Measurements from ENCODE around the gene MAP1A. TPM values are rescaled to one million over a fixed set of nuclear protein-coding genes. Genes with fewer than 3 reads are reported as not detected.

The MAP1A gene
- 0.45 to 0.74 TPM (median 0.64 TPM) in 5 replicates for total RNA-seq (2022; extraction: Qiagen RNA extraction)

DNA sequence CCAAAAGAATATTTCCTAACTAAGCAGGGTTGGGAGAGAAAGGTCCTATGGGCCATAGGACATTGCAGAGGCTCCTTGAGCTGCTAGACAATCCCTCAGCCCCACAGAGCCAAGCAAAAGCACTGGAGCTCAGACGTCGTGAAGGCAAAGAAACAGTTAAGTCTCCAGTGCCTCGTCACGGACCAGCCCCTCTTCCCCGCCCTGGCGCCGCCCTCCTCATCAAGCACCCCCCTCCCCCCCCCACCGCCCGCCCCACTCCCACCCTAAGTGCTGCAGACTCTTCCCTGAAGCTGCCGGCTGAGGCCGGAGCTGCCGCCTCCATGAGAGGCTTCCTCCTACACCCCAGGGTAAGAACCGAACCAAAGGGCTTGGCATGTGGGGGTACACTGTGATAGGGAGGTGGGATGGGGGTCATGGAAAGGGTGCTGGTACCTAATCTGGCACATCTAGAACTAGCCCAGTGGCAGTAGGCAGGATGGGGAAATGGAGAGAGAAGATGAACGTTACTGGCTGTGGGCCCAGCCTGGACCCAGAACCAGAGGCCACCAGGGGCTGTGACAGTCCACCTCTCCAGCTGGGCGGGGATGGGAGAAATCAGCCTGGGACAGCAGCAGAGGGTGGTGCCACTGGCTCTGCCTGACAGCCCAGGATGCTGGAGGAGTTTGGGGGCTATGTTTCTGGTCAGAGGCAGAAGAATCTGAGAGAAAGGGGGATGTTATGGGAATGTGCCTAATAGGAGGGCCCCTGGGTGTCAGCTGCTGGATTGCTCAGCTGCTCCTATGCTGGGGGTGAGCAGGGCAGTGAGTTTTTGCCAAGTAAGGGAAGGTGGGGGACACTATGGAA lies at the start of gene MAP1A:
MAP1A (plus strand) TSS at position 255 of the 843 bp plus-strand sequence. CDS start 3,866 bp downstream, outside the sequence.

DNA sequence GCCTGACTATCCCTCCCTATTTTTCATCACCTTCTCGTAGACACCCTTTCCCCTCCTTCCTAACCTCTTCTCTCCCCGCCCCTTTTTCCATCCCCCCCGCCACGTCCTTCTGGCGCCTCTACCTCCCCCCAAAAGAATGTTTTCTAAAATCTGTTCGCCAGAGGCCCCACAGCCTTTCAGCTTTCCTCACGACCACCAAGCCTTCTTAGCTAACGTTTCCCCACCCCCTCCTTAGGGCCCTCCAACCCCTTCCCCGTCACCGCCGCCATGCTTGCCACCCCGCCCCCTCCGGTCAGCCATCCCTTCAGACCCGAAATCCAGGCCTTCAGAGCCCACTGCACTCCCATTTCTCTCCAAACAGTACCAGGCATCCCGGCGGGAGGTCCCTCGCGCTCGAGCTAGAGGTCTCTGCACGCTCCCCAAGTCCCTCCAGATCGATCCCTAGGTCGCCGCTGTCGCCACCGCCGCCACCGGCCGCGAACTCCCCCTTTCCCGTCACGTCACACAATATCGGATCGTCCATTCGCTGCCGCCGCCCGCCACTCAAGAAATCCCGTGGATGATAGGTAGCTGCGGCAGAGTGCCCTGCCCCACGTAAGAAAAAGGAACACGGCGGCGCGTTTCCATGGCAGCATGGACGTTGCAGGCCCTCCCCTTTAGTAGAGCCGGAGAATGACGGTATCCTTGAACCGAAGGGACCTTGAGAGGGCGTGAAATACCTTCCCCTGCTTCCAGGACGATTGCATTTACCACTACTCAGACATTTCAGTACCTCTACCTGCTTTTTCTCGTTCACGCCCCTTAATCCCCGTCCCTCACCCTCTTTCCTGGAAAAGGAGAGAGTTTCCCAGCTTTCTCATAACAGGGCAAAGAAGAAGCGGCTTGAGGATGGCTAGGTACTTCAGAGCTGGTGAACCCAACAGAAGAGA lies 24.5 kb upstream of the MAP1A start, which contains the start of gene TP53BP1:
TP53BP1 (minus strand) TSS at position 484 of the 929 bp plus-strand sequence; CDS start at position 371, 113 bp downstream.

Other genes starting within 250 kb of the MAP1A start
- gene TGM7, start 215.4 kb upstream of the MAP1A start, total RNA-seq (2022; extraction: Qiagen RNA extraction), result not detected in 5 replicates
- gene LCMT2, start 187.0 kb upstream of the MAP1A start, total RNA-seq (2022; extraction: Qiagen RNA extraction), result 6.1 to 8.1 TPM (median 7.2 TPM) in 5 replicates
- 6.8 to 10.8 TPM (median 9.6 TPM) in 5 replicates for gene ZSCAN29, start 146.6 kb upstream of the MAP1A start, total RNA-seq (2022; extraction: Qiagen RNA extraction)
- 4.1 to 7.0 TPM (median 5.5 TPM) in 5 replicates for gene TUBGCP4, start 146.5 kb upstream of the MAP1A start, total RNA-seq (2022; extraction: Qiagen RNA extraction)
- gene TP53BP1, start 24.5 kb upstream of the MAP1A start, total RNA-seq (2022; extraction: Qiagen RNA extraction), result 14.0 to 19.4 TPM (median 18.3 TPM) in 5 replicates
- 4.7 to 7.8 TPM (median 5.4 TPM) in 5 replicates for gene PPIP5K1, start 72.6 kb downstream of the MAP1A start, total RNA-seq (2022; extraction: Qiagen RNA extraction)
- 2.4 to 5.3 TPM (median 3.9 TPM) in 5 replicates for gene CKMT1B, start 76.4 kb downstream of the MAP1A start, total RNA-seq (2022; extraction: Qiagen RNA extraction)
- 0.04 to 0.15 TPM (median 0.08 TPM) in 5 replicates for gene STRC, start 101.2 kb downstream of the MAP1A start, total RNA-seq (2022; extraction: Qiagen RNA extraction)
- 0.17 to 1.8 TPM (median 0.86 TPM) in 5 replicates for gene CATSPER2, start 131.2 kb downstream of the MAP1A start, total RNA-seq (2022; extraction: Qiagen RNA extraction)
- 2.4 to 3.3 TPM (median 2.8 TPM) in 5 replicates for gene CKMT1A, start 176.3 kb downstream of the MAP1A start, total RNA-seq (2022; extraction: Qiagen RNA extraction)
- 299 to 388 TPM (median 334 TPM) in 5 replicates for gene PDIA3, start 228.8 kb downstream of the MAP1A start, total RNA-seq (2022; extraction: Qiagen RNA extraction)